B cell (primary cell): ENCODE measurements around the gene NDUFAF2. TPM values are rescaled to one million over a fixed set of nuclear protein-coding genes. Genes with fewer than 3 reads are reported as not detected.

Source experiments
- ATAC-seq: fragments of 200-7000 bp; cut with Tn5 transposase; one replicate; pipeline ENCODE4 v1.10.0; 2021; ENCODE audit warnings: low read depth, mild to moderate bottlenecking, moderate number of reproducible peaks, moderate library complexity
- CTCF ChIA-PET: fragments of 350-600 bp; sonication (Branson Sonifier 250); formaldehyde crosslinking; loops from one replicate; lab custom pipeline; 2021; ENCODE audit warnings: antibody characterized with exemption, inconsistent platforms; lab: Charles Lee
- POLR2A ChIA-PET: fragments of 350-600 bp; sonication (Branson Sonifier 250); formaldehyde crosslinking; loops from one replicate; lab custom pipeline; 2021; ENCODE audit warnings: antibody characterized with exemption; lab: Charles Lee
- DNase-seq: peaks from one replicate; pipeline ENCODE4 v3.0.0; 2013
- H2AFZ ChIP-seq: 2 replicates; pipeline ENCODE4 v1.6.1; 2012; ENCODE audit warnings: mild to moderate bottlenecking, low read depth, low read length; ENCODE audit not compliant: insufficient read depth, poor library complexity, severe bottlenecking
- H3K27ac ChIP-seq, 2 donors: 1 replicate in 1 of 2; 2 replicates in 1 of 2; pipeline ENCODE4 v1.5.1; 2012 to 2013; ENCODE audit warnings: low read length in 2 of 2, mild to moderate bottlenecking in 2 of 2, moderate library complexity in 1 of 2
- H3K27me3 ChIP-seq, 4 experiments: fragments of 200-600 bp in 1 of 4; sonication (generic) in 1 of 4; replicated peaks in 1 of 4; 1 replicate in 2 of 4; 2 replicates in 2 of 4; pipeline versions ENCODE4 v1.6.1 to v1.7.0; 2013 to 2016; ENCODE audit warnings: low read length in 3 of 4, mild to moderate bottlenecking in 2 of 4, mixed read lengths in 1 of 4, moderate library complexity in 1 of 4; ENCODE audit not compliant: insufficient read depth in 4 of 4, control insufficient read depth in 3 of 4; ENCODE audit errors: control extremely low read depth in 1 of 4
- H3K36me3 ChIP-seq, 2 experiments: replicated peaks in 1 of 2; 1 replicate in 1 of 2; 2 replicates in 1 of 2; pipeline versions ENCODE4 v1.6.1 to v1.7.1; 2013; ENCODE audit warnings: low read length in 1 of 2; ENCODE audit not compliant: insufficient read depth in 2 of 2, control insufficient read depth in 1 of 2; ENCODE audit errors: control extremely low read depth in 1 of 2, extremely low read depth in 1 of 2
- H3K4me1 ChIP-seq, 2 donors: fragments of 200-600 bp in 1 of 2; sonication (generic) in 1 of 2; 1 replicate in 1 of 2; 2 replicates in 1 of 2; pipeline versions ENCODE4 v1.5.1 to v1.6.1; 2013 to 2017; ENCODE audit warnings: low read length in 2 of 2; ENCODE audit not compliant: control insufficient read depth in 2 of 2, insufficient read depth in 2 of 2
- H3K4me2 ChIP-seq: replicated peaks from 2 replicates; pipeline ENCODE3; 2012; ENCODE audit warnings: mild to moderate bottlenecking, low read depth, low read length; ENCODE audit not compliant: poor library complexity, severe bottlenecking
- H3K4me3 ChIP-seq, 5 experiments: fragments of 200-600 bp in 1 of 5; sonication (generic) in 1 of 5; 1 replicate in 3 of 5; 2 replicates in 2 of 5; pipeline versions ENCODE4 v1.5.1 to v1.7.0; 2011 to 2016; ENCODE audit warnings: low read length in 4 of 5, mild to moderate bottlenecking in 4 of 5, low read depth in 2 of 5, control low read depth in 1 of 5, moderate library complexity in 1 of 5; ENCODE audit not compliant: insufficient read depth in 1 of 5; ENCODE audit errors: control extremely low read depth in 1 of 5, extremely low read depth in 1 of 5
- H3K79me2 ChIP-seq: fragments of 200-600 bp; sonication (generic); one replicate; pipeline ENCODE4 v1.6.0; 2016; ENCODE audit warnings: low read length; ENCODE audit not compliant: control insufficient read depth, insufficient read depth
- H3K9ac ChIP-seq: fragments of 200-600 bp; sonication (generic); 2 replicates; pipeline ENCODE4 v1.6.1; 2017; ENCODE audit warnings: mild to moderate bottlenecking, low read length, moderate library complexity
- H3K9me3 ChIP-seq, 3 donors: one replicate each; pipeline versions ENCODE4 v1.6.1 to v1.7.1; 2013; ENCODE audit warnings: low read length in 2 of 3; ENCODE audit not compliant: control insufficient read depth in 2 of 3, insufficient read depth in 1 of 3; ENCODE audit errors: control extremely low read depth in 1 of 3
- H4K20me1 ChIP-seq: 2 replicates; pipeline ENCODE4 v1.6.0; 2012; ENCODE audit warnings: mild to moderate bottlenecking, low read length; ENCODE audit not compliant: insufficient read depth, control insufficient read depth, poor library complexity, severe bottlenecking
- H3K27ac Mint-ChIP-seq: one replicate; pipeline ENCODE4 v1.8.0; 2021; ENCODE audit warnings: mixed read lengths
- H3K27me3 Mint-ChIP-seq: one replicate; pipeline ENCODE4 v1.8.0; 2021; ENCODE audit warnings: mixed read lengths
- H3K4me1 Mint-ChIP-seq: one replicate; pipeline ENCODE4 v1.8.0; 2021; ENCODE audit warnings: mixed read lengths
- H3K4me3 Mint-ChIP-seq: one replicate; pipeline ENCODE4 v1.8.0; 2021; ENCODE audit warnings: mixed read lengths
- H3K9me3 Mint-ChIP-seq: one replicate; pipeline ENCODE4 v1.8.0; 2022; ENCODE audit warnings: mixed read lengths; ENCODE audit not compliant: insufficient read depth
- EZH2 ChIP-seq: IDR thresholded peaks from 2 replicates; pipeline ENCODE4 v1.6.1; 2012; ENCODE audit warnings: borderline replicate concordance, low read depth, mild to moderate bottlenecking, moderate library complexity, low read length; ENCODE audit not compliant: insufficient read depth, poor library complexity, severe bottlenecking
- WGBS: methylation state at CpG from one replicate; pipeline ENCODE4 v1.1.5; 2013; ENCODE audit warnings: missing lambda C conversion rate; ENCODE audit not compliant: insufficient coverage; 5-methylcytosine and 5-hydroxymethylcytosine counted together
- intact Hi-C: fragments of 100-400 bp; cut with micrococcal nuclease; formaldehyde crosslinking; loops from one replicate; pipeline ENCODE4 v1.10.0; 2022
- polyA plus RNA-seq: library from polyadenylated mRNA; depleted of rRNA; stranded (reverse); fragments of >200 nt; gene quantifications from 2 replicates; pipeline ENCODE4 v1.2.3, GENCODE V29; 2012
- total RNA-seq, 2 donors: library from RNA; stranded (reverse); fragments of 120-200 nt in 1 of 2; gene quantifications; 1 replicate in 1 of 2; 2 replicates in 1 of 2; pipeline versions ENCODE4 v1.2.3 to v1.2.4, GENCODE V29; 2013 to 2022
- TF ChIP-seq, protein P1 (sequence below): fragments of 200-600 bp; IDR thresholded peaks from one replicate; pipeline ENCODE4 v1.8.0; 2022; ENCODE audit warnings: antibody characterized with exemption, mild to moderate bottlenecking

Gene NDUFAF2
- total and polyA plus RNA-seq, 2 donors (not counting 1 experiment from before 2014, with no cell fraction given) = 6.3 to 9.7 TPM

DNA sequence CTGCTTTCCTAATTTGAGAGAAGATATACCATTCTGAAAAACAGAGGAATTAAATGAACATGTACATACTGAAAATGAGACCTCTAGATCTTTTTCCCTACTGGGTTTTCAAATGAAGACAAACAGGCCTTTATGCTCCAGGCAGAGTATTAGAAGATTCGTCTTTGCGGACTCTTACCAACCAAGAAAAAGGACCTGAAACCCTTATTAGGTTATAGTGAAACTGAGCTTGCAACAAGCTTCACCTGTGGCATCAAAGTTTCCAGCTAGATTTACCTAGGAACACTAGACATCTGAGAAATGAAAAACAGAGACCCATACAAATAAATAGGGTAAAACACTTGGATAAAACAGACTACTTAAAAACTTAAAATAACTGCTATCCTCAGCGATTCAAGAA, 171.0 kb downstream of the NDUFAF2 start:
- ATAC-seq = no peak
- no peak overlapping the region for H3K9ac ChIP-seq
- no CpG with 5 or more reads among the region's 3 CpGs for WGBS
- TF ChIP-seq, protein P1, sequence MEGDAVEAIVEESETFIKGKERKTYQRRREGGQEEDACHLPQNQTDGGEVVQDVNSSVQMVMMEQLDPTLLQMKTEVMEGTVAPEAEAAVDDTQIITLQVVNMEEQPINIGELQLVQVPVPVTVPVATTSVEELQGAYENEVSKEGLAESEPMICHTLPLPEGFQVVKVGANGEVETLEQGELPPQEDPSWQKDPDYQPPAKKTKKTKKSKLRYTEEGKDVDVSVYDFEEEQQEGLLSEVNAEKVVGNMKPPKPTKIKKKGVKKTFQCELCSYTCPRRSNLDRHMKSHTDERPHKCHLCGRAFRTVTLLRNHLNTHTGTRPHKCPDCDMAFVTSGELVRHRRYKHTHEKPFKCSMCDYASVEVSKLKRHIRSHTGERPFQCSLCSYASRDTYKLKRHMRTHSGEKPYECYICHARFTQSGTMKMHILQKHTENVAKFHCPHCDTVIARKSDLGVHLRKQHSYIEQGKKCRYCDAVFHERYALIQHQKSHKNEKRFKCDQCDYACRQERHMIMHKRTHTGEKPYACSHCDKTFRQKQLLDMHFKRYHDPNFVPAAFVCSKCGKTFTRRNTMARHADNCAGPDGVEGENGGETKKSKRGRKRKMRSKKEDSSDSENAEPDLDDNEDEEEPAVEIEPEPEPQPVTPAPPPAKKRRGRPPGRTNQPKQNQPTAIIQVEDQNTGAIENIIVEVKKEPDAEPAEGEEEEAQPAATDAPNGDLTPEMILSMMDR = no peak
- no peak for TF ChIP-seq EZH2
- peaks cover 3% of the 10 kb centered on the region for H3K79me2 ChIP-seq
- no peaks in the 10 kb centered on the region for H3K36me3 ChIP-seq
- no peak overlapping the region for H3K4me3 ChIP-seq
- no peak overlapping the region for H3K4me2 ChIP-seq
- no peak overlapping the region for H3K27ac ChIP-seq
- Mint-ChIP-seq H3K9me3 (no peaks in the 10 kb centered on the region), H3K4me3 (no peak overlapping the region), H3K27me3 (no peaks in the 10 kb centered on the region), H3K4me1 (peaks cover 4% of the 10 kb centered on the region), H3K27ac (no peak overlapping the region)
- intact Hi-C loops = no loop called here
- no peak for DNase-seq
- no peaks in the 10 kb centered on the region for H4K20me1 ChIP-seq
- H3K27me3 ChIP-seq = no peaks in the 10 kb centered on the region
- CTCF ChIA-PET = no interaction called here
- POLR2A ChIA-PET = no interaction called here
- H3K4me1 ChIP-seq = no peaks in the 10 kb centered on the region
- no peak overlapping the region for H2AFZ ChIP-seq
- peaks cover 0 to 6% (median 4%) of the 10 kb centered on the region in 3 donors for H3K9me3 ChIP-seq

DNA sequence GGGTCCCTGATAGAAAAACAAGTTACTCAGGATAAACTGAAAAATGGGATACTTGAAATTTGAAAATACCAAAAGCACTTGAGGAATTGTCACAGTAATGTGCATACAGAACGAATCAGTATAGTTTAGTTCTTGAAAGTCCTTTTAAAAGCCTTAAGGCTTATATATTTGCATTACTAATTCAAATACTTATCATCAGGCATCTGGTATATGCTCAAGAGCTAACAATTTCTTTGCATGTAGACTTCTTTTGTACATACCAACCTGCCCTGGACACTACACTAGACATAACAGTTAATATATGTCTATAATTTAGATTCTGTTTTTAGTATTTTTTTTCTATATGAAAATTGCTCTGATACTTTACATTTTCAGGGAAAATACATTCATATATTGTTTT, 174.1 kb downstream of the NDUFAF2 start:
- Histone ChIP-seq H3K27me3 (no peaks in the 10 kb centered on the region), H2AFZ (no peak overlapping the region), H3K4me1 (no peaks in the 10 kb centered on the region), H3K9me3 (peaks cover 0 to 3% (median 0%) of the 10 kb centered on the region in 3 donors), H3K36me3 (no peaks in the 10 kb centered on the region), H3K9ac (no peak overlapping the region), H3K27ac (no peak overlapping the region), H3K79me2 (peaks cover 3% of the 10 kb centered on the region), H3K4me2 (no peak overlapping the region), H4K20me1 (no peaks in the 10 kb centered on the region), H3K4me3 (no peak overlapping the region)
- Mint-ChIP-seq H3K9me3 (no peaks in the 10 kb centered on the region), H3K4me1 (no peaks in the 10 kb centered on the region), H3K4me3 (no peak overlapping the region), H3K27ac (no peak overlapping the region), H3K27me3 (no peaks in the 10 kb centered on the region)
- ChIA-PET POLR2A (no interaction called here), CTCF (no interaction called here)
- DNase-seq (no peak), ATAC-seq (no peak)
- intact Hi-C loops = no loop called here
- WGBS = no CpG with 5 or more reads among the region's 1 CpG
- TF ChIP-seq EZH2 = no peak
- TF ChIP-seq, protein P1 = no peak
